ENCODE measurements around the gene VPS52. TPM values are rescaled to one million over a fixed set of nuclear protein-coding genes. Genes with fewer than 3 reads are reported as not detected.

The VPS52 gene
- total and polyA plus RNA-seq, 9 of the 15 experiments (the other 6 are each of a cell fraction or from before 2014, with no cell fraction given): 24.4 to 103 (median 40.2) TPM

DNA sequence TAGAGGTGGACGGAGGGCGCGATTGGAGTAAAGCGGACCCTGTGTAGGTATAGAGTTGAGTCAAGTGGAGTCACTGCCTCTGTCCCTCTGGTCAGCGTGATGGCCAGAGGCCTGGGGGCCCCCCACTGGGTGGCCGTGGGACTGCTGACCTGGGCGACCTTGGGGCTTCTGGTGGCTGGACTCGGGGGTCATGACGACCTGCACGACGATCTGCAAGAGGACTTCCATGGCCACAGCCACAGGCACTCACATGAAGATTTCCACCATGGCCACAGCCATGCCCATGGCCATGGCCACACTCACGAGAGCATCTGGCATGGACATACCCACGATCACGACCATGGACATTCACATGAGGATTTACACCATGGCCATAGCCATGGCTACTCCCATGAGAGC, 70.5 kb downstream of the VPS52 start (continued):
- TF ChIP-seq ID3 (CRISPR knock-in tag; IDR thresholded peaks at IDR 0.05) (no peak), ID3 (tag; IDR thresholded peaks at IDR 0.05) (0 out of 2 replicates have a peak, but pooled peaks have one; percentile 15), SP1 (CRISPR knock-in tag; IDR thresholded peaks at IDR 0.05) (no peak), DMBX1 (CRISPR knock-in tag; IDR thresholded peaks at IDR 0.05; ENCODE audit: borderline replicate concordance) (no peak), ZNF707 (CRISPR knock-in tag; conservative IDR thresholded peaks at IDR 0.05) (no peak), NR2F6 (CRISPR knock-in tag; IDR thresholded peaks at IDR 0.05) (no peak), ZNF696 (CRISPR knock-in tag; conservative IDR thresholded peaks at IDR 0.05) (no peak), KDM1A (IDR thresholded peaks at IDR 0.05) (no peak), MXI1 (IDR thresholded peaks at IDR 0.05; ENCODE audit: low read depth, low read length) (no peak), E2F6 (IDR thresholded peaks at IDR 0.05; ENCODE audit: borderline replicate concordance in 1 of 2, extremely low read depth in 1 of 2, insufficient read depth in 1 of 2, insufficient read length in 1 of 2, low read depth in 1 of 2, low read length in 1 of 2, poor library complexity in 1 of 2, severe bottlenecking in 1 of 2) (no peak), HCFC1 (IDR thresholded peaks at IDR 0.05; ENCODE audit: low read depth, low read length) (no peak), SMAD3 (CRISPR knock-in tag; conservative IDR thresholded peaks at IDR 0.05) (no peak), SP2 (IDR thresholded peaks at IDR 0.05; ENCODE audit: extremely low read depth, low read depth, low read length, poor library complexity, severe bottlenecking) (no peak)
- TF ChIP-seq, protein P1, sequence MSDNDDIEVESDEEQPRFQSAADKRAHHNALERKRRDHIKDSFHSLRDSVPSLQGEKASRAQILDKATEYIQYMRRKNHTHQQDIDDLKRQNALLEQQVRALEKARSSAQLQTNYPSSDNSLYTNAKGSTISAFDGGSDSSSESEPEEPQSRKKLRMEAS (CRISPR knock-in tag; IDR thresholded peaks at IDR 0.05): no peak
- TF ChIP-seq, protein P2, sequence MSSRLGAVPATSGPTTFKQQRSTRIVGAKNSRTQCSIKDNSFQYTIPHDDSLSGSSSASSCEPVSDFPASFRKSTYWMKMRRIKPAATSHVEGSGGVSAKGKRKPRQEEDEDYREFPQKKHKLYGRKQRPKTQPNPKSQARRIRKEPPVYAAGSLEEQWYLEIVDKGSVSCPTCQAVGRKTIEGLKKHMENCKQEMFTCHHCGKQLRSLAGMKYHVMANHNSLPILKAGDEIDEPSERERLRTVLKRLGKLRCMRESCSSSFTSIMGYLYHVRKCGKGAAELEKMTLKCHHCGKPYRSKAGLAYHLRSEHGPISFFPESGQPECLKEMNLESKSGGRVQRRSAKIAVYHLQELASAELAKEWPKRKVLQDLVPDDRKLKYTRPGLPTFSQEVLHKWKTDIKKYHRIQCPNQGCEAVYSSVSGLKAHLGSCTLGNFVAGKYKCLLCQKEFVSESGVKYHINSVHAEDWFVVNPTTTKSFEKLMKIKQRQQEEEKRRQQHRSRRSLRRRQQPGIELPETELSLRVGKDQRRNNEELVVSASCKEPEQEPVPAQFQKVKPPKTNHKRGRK (tag; IDR thresholded peaks at IDR 0.05): no peak
- TF ChIP-seq, protein P3, sequence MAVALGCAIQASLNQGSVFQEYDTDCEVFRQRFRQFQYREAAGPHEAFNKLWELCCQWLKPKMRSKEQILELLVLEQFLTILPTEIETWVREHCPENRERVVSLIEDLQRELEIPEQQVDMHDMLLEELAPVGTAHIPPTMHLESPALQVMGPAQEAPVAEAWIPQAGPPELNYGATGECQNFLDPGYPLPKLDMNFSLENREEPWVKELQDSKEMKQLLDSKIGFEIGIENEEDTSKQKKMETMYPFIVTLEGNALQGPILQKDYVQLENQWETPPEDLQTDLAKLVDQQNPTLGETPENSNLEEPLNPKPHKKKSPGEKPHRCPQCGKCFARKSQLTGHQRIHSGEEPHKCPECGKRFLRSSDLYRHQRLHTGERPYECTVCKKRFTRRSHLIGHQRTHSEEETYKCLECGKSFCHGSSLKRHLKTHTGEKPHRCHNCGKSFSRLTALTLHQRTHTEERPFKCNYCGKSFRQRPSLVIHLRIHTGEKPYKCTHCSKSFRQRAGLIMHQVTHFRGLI (CRISPR knock-in tag; IDR thresholded peaks at IDR 0.05): no peak
